ENCODE measurements around the gene TRMT61A. TPM values are rescaled to one million over a fixed set of nuclear protein-coding genes. Genes with fewer than 3 reads are reported as not detected.

TRMT61A gene
- total RNA-seq, 1 donor from 2014 or later: 11.2 TPM

DNA sequence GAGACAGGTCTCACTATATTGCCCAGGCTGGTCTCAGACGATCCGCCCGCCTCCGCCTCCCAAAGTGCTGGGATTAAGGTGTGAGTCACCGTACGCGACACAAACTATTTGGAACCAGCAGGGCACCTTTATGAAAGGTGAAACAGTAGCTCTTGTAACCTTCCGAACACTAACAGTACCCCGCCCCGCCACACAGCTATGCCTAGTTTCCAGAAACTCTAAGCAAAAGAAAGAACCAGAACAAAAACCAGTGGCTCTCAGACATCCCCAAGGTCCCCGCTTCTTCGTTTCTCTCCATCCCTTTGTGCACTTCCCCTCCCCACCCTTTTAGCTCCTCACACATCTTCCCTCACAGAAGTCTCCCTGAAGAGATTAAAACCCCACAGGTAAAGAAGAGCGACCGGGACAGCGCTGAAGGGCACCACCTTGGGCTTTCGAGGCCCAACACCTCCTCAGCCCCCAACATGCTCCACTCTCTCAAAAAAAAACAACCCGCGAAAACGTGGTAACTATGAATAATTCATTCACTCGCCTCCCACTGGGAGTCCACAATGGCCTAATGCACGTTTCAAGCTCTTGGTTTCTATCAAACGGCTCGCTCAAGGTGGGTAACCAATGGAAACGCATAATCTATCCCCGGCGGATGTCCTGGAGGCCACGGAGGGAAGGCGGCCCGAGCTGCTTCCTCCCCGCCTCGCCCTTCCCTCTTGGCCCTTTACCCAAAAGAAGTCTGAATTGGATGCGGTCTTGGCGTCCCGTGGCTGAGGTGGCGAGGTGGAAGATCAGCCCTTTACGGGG is 32.6 kb downstream of the TRMT61A start:
- intact Hi-C loops (cut with micrococcal nuclease): loop anchor here (2.0 to 5.0 kb wide), 3 partner anchors 33 to 153 kb away; partner anchors contain the start of genes KLC1, TRMT61A, XRCC3 and ZFYVE21

DNA sequence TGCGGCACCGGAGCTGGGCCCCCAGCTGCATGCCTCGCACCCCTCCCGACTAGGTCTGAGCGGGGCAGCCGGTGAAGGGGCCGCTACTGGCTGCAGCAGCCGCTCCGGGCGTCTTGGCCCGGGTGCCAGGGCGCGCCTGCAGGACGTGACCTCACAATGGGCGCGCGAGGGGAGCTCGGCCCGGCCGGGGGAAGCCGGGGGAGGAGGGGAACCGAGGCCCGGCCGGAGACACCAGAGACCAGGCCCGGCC is 33.1 kb downstream of the TRMT61A start:
- intact Hi-C loops (cut with micrococcal nuclease): loop anchor here (2.0 to 5.0 kb wide), 3 partner anchors 33 to 153 kb away; partner anchors contain the start of genes KLC1, TRMT61A, XRCC3 and ZFYVE21

- intact Hi-C loops (cut with micrococcal nuclease): loop anchor here (2.0 to 5.0 kb wide), 3 partner anchors 34 to 152 kb away; partner anchors contain the start of genes KLC1, TRMT61A, XRCC3 and ZFYVE21
Measured at GRCh38 chr14:103562429-103563225, 33.6 kb downstream of the TRMT61A start, which contains the start of the genes BAG5 and COA8. Gene BAG5 (minus strand): TSS chr14:103562657. CDS start chr14:103561164, 1,493 bp downstream. Gene COA8 (plus strand): TSS chr14:103562960. CDS start chr14:103563002, 42 bp downstream.

- intact Hi-C loops (cut with micrococcal nuclease): loop anchor here (2.0 to 5.0 kb wide), 3 partner anchors 34 to 152 kb away; partner anchors contain the start of genes KLC1, TRMT61A, XRCC3 and ZFYVE21
Measured at GRCh38 chr14:103563226-103563620, 34.2 kb downstream of the TRMT61A start.

DNA sequence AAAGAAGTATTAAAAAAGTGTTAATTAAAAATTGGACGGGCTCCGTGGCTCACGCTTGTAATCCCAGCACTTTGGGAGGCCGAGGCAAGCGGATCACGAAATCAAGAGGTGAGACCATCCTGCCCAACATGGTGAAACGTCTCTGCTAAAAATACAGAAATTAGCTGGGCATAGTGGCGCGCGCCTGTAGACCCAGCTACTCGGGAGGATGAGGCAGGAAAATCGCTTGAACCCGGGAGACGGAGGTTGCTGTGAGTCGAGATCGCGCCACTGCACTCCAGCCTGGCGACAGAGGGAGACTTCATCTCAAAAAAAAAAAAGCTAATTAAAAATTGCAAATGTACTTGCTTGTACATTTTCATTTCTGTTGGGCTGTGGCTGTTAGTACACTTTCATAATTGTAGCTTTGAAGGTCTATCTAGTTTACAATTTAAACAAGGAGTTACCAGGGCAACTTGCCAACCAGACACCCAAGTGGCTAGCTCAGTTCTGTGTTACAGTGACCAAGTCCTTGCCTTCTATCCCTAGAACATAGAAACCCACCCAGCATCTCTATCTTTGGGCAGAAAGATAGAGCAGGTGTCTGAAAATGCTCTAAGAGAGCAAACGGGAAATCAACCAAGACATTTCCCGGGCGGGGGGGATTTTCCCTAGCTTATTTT is 35.0 kb downstream of the TRMT61A start:
- intact Hi-C loops (cut with micrococcal nuclease): loop anchor here (2.0 to 5.0 kb wide), 3 partner anchors 35 to 151 kb away; partner anchors contain the start of genes KLC1, TRMT61A, XRCC3 and ZFYVE21

- intact Hi-C loops (cut with micrococcal nuclease): no loop called here
Measured at GRCh38 chr14:103568952-103569351, 40.0 kb downstream of the TRMT61A start.

DNA sequence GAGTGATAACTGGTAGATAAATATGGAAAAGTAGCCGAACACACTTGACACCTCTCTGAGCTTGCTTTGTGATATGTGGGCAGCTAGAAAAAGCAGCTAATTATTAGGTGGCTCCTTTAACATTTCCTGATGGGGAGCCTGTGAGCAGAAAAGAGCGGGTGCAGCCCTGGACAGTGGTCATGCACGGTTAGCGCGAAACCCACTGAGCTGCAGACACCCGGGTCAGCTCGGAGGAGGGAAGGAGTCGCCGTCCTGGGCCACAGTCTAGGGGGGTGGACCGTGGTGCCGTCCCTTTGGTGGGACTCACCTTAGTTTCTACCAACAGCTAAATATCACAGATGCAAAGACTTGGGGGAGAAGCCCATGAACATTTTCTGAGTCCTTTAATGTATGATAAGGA is 40.4 kb downstream of the TRMT61A start:
- intact Hi-C loops (cut with micrococcal nuclease): no loop called here

DNA sequence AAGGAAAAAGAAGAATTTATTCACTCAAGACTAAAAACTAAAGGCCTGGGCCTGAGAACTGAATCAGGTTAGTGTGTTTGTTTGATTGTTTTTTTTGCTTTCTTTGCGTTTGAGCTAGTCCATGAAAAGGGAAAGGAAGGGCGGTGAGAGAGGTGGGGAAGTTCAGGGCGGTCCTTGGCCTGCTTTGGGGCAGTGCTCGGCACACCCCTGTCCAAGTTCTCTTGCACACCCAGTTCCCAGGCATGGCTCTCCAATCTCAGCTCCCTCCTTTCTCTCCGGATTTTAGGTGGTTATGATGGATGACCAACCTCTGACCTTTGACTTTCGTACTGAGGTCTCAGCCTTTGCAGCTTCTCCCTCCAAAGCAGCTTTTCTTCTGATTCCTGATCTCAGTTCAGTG is 45.1 kb downstream of the TRMT61A start:
- intact Hi-C loops (cut with micrococcal nuclease): no loop called here

GRCh38 chr14:103574707-103575285 is 45.8 kb downstream of the TRMT61A start:
- intact Hi-C loops (cut with micrococcal nuclease): no loop called here

- intact Hi-C loops (cut with micrococcal nuclease): no loop called here
Measured at GRCh38 chr14:103576371-103577024, 47.5 kb downstream of the TRMT61A start.

- intact Hi-C loops (cut with micrococcal nuclease): no loop called here
Measured at GRCh38 chr14:103578401-103579075, 49.5 kb downstream of the TRMT61A start.

GRCh38 chr14:103581206-103581605 is 52.2 kb downstream of the TRMT61A start:
- intact Hi-C loops (cut with micrococcal nuclease): no loop called here

DNA sequence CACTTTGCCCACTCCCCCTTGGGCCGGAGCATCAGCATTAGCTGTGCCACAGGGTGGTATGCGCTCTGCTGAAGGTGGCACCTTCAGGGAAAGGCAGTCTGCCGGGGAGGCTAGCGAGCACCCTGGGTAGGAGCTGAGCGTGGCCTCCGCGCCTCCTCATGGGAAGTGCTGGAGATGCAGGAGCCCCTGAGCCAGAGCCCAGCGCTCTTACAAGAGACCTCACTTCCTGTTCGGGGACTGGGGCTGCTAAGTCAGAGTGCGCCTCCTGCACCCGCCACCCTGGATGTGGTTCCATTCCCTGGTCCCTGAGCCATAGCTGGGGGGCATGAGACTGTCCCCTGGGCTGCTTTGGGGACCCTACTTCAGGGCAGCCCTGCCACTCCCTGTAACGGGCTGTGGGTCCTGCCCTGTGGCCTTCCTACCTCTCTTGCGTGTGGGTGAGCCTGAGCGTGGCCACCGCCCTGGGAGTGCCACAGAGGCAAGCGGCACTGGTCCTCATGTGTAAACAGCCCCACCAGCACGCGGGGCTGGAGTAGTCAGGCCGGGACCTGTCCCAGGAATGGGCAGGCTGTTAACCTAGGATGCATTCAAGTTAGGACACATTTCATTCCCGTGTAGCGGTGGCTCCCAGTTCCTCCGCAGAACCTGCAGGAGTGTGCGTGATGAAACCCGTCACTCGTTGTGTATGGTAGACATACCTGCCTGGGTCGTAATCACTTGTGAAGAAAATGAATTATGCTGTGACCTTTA is 53.1 kb downstream of the TRMT61A start:
- intact Hi-C loops (cut with micrococcal nuclease): no loop called here

GRCh38 chr14:103584326-103584915 is 55.4 kb downstream of the TRMT61A start:
- intact Hi-C loops (cut with micrococcal nuclease): no loop called here

Other genes with a start within 250 kb of the TRMT61A start
- 206 and 210 TPM in 2 replicates for gene EIF5, start 195.0 kb upstream of the TRMT61A start, total RNA-seq
- 78.0 and 85.3 TPM in 2 replicates for gene MARK3, start 143.8 kb upstream of the TRMT61A start, total RNA-seq
- gene CKB, start 6.4 kb upstream of the TRMT61A start, total RNA-seq: 4.8 and 5.3 TPM in 2 replicates
- gene BAG5, start 33.5 kb downstream of the TRMT61A start, total RNA-seq: 31.0 and 32.3 TPM in 2 replicates
- gene COA8, start 33.8 kb downstream of the TRMT61A start, total RNA-seq: 25.9 and 29.2 TPM in 2 replicates
- gene KLC1, start 100.0 kb downstream of the TRMT61A start, total RNA-seq: 151 and 154 TPM in 2 replicates
- gene XRCC3, start 186.3 kb downstream of the TRMT61A start, total RNA-seq: 43.0 and 47.9 TPM in 2 replicates
- gene ZFYVE21, start 186.6 kb downstream of the TRMT61A start, total RNA-seq: 16.4 and 20.0 TPM in 2 replicates

Data from T-helper 2 cell treated with Interferon-gamma antibody and Interleukin-4, amounts not matched to agents 100 ng/mL and 5 ng/mL, for 36 hours (primary cell).